Endothelial cell (in vitro differentiated cells): ENCODE measurements around the gene HS3ST3B1. TPM values are rescaled to one million over a fixed set of nuclear protein-coding genes. Genes with fewer than 3 reads are reported as not detected.

Experiments
- DNase-seq: peaks from one replicate; pipeline ENCODE4 v3.0.0; 2021; ENCODE audit warnings: low spot score
- H3K27ac Mint-ChIP-seq: one replicate; pipeline ENCODE4 v1.8.0; 2021; ENCODE audit warnings: mixed read lengths, inconsistent platforms; ENCODE audit not compliant: unreplicated experiment
- H3K27me3 Mint-ChIP-seq: one replicate; pipeline ENCODE4 v1.8.0; 2021; ENCODE audit warnings: mild to moderate bottlenecking, moderate library complexity, mixed read lengths, inconsistent platforms; ENCODE audit not compliant: unreplicated experiment
- H3K36me3 Mint-ChIP-seq: one replicate; pipeline ENCODE4 v1.8.0; 2021; ENCODE audit warnings: mild to moderate bottlenecking, low read depth, mixed read lengths, inconsistent platforms; ENCODE audit not compliant: unreplicated experiment
- H3K4me1 Mint-ChIP-seq: one replicate; pipeline ENCODE4 v1.8.0; 2021; ENCODE audit warnings: mild to moderate bottlenecking, mixed read lengths, inconsistent platforms; ENCODE audit not compliant: unreplicated experiment
- H3K4me3 Mint-ChIP-seq: one replicate; pipeline ENCODE4 v1.8.0; 2021; ENCODE audit warnings: mild to moderate bottlenecking, mixed read lengths, inconsistent platforms; ENCODE audit not compliant: unreplicated experiment
- H3K9me3 Mint-ChIP-seq: one replicate; pipeline ENCODE4 v1.8.0; 2021; ENCODE audit warnings: mixed read lengths, inconsistent platforms; ENCODE audit not compliant: unreplicated experiment
- CTCF ChIP-seq: fragments of 200-600 bp; sonication (generic); IDR thresholded peaks from one replicate; pipeline ENCODE4 v1.5.0; 2021; ENCODE audit warnings: antibody characterized with exemption; ENCODE audit not compliant: unreplicated experiment
- total RNA-seq: library from RNA; stranded (reverse); fragmentation: NEBNext Ultra II Directional; extraction: Animal tissue kit (Norgen Biotek cat#: 25700); gene quantifications from one replicate; pipeline ENCODE4 v1.2.1, GENCODE V29; 2021; ENCODE audit not compliant: unreplicated experiment

HS3ST3B1 gene
- total RNA-seq, 1 donor from 2014 or later = 8.5 TPM

- Mint-ChIP-seq H3K27ac (no peak overlapping the region), H3K9me3 (no peaks in the 10 kb centered on the region), H3K4me3 (peak overlapping the region; percentile 92), H3K27me3 (peaks cover 36% of the 10 kb centered on the region), H3K36me3 (no peaks in the 10 kb centered on the region), H3K4me1 (peaks cover 30% of the 10 kb centered on the region)
- no peak for DNase-seq
- no peak for TF ChIP-seq CTCF
These were observed 2.0 kb upstream of the HS3ST3B1 start for GRCh38 chr17:14298947-14299279.

GRCh38 chr17:14299280-14300141 lies 1.4 kb upstream of the HS3ST3B1 start:
- H3K27me3 Mint-ChIP-seq = peaks cover 37% of the 10 kb centered on the region
- peak overlapping the region; percentile 87 for H3K27ac Mint-ChIP-seq
- no peaks in the 10 kb centered on the region for H3K9me3 Mint-ChIP-seq
- DNase-seq = peak; percentile 48
- no peak for TF ChIP-seq CTCF
- peaks cover 32% of the 10 kb centered on the region for H3K4me1 Mint-ChIP-seq
- H3K4me3 Mint-ChIP-seq = peak overlapping the region; percentile 92
- no peaks in the 10 kb centered on the region for H3K36me3 Mint-ChIP-seq

- peak overlapping the region; percentile 94 for H3K4me3 Mint-ChIP-seq
- H3K4me1 Mint-ChIP-seq = peaks cover 31% of the 10 kb centered on the region
- TF ChIP-seq CTCF = no peak
- H3K27ac Mint-ChIP-seq = no peak overlapping the region
- H3K36me3 Mint-ChIP-seq = no peaks in the 10 kb centered on the region
- peaks cover 32% of the 10 kb centered on the region for H3K27me3 Mint-ChIP-seq
- DNase-seq = peak; percentile 33
- no peaks in the 10 kb centered on the region for H3K9me3 Mint-ChIP-seq
These were observed 604 bp downstream of the HS3ST3B1 start for GRCh38 chr17:14301279-14302090.

GRCh38 chr17:14302091-14302430 lies 1.2 kb downstream of the HS3ST3B1 start:
- no peak for TF ChIP-seq CTCF
- H3K9me3 Mint-ChIP-seq = no peaks in the 10 kb centered on the region
- peaks cover 30% of the 10 kb centered on the region for H3K4me1 Mint-ChIP-seq
- H3K4me3 Mint-ChIP-seq = peak overlapping the region; percentile 94
- DNase-seq = peak; percentile 36
- H3K27ac Mint-ChIP-seq = no peak overlapping the region
- H3K27me3 Mint-ChIP-seq = peaks cover 29% of the 10 kb centered on the region
- no peaks in the 10 kb centered on the region for H3K36me3 Mint-ChIP-seq
